Measurements from ENCODE around the gene ITPR3.

ITPR3 gene

GRCh38 chr6:33742837-33743236 is 121.7 kb downstream of the ITPR3 start:
- DNase-seq: no peak

- DNase-seq: peak; percentile 90
Observed at GRCh38 chr6:33744001-33744848, 123.1 kb downstream of the ITPR3 start.

DNA sequence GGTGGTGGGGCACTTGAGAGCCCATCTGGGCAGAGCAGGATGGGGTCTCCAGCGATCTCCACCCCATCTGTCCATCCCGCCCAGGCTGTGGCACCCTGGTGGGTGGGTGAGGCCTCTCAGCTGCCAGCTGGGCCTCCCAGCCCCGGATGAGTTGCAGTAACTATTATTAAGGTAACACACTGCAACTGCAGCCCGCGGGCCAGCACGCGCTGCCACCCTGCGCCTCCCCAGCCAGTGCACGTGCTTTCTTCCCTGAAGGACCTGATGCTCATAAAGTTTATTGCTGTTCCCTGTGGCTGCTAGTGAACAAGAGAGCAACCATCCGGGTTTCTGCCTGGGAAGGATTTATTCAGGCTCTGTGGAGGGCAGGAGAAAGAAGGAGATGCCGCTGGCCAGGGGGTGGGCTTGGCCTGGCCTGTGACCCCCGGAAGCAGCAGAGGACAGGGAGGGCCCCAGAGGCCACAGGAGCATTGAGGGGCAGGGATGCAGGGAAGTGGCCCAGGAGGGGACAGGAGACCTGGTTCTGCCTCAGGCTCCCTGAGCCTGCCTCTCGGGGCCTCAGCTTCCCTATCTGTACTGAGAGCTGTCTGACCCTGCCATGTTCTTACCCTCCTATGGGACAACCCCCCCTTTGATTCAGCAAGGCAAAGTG is 123.9 kb downstream of the ITPR3 start:
- peak; percentile 84 for DNase-seq

DNA sequence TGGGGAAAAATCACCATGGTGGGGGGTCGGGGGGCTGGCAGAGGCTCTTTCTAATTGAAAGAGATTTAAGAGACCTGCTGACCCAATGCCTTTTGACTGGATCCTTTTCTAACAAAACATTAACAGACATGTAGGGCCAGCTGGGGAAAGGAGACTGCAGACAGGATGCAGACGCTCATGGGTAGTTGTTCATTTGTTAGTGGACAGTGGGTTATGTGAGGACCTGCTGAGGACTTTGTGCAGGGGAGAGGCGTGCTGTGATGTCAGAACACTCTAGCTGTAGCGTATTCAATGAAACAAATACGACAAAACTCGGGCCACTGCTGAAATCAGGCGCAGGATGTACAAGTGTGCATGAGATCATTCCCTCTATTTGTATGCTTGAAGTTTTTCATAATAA is 124.4 kb downstream of the ITPR3 start:
- DNase-seq: no peak

Data from NCI-H1694 treated with DMSO at 0.1 percent for 48 hours (cell line).